ENCODE measurements around the gene ASS1.

ASS1 gene

DNA sequence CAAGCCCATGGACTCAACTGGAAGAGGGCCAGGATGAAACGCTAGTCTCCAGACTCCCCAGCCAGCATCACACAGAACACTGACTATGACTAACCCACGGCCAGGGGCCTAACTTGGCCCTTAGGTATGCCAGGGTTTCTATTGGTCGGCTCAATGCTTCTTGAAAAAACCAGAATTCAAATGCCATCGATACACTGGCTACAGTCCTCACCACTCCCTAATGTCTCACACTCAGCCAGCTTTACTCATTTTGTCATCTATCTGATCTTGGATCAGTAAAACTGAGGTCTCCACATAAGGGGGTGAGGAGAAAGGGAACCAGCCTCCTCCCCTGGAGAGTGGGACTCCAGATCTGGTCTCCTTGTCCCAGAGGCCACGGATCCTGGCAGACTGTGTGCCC lies 75.2 kb downstream of the ASS1 start:
- no peak for TF ChIP-seq Cebpa-rat (IDR thresholded peaks at IDR 0.05)
- Histone ChIP-seq H3K27me3 (no peaks in the 10 kb centered on the region), H3K4me1 (peaks cover 27% of the 10 kb centered on the region), H3K9ac (no peak overlapping the region), H4K20me1 (no peaks in the 10 kb centered on the region), H3K27ac (no peak overlapping the region), H3K9me3 (no peaks in the 10 kb centered on the region), H3K36me3 (no peaks in the 10 kb centered on the region), H3K4me2 (no peak overlapping the region), H3K4me3 (no peak overlapping the region)

DNA sequence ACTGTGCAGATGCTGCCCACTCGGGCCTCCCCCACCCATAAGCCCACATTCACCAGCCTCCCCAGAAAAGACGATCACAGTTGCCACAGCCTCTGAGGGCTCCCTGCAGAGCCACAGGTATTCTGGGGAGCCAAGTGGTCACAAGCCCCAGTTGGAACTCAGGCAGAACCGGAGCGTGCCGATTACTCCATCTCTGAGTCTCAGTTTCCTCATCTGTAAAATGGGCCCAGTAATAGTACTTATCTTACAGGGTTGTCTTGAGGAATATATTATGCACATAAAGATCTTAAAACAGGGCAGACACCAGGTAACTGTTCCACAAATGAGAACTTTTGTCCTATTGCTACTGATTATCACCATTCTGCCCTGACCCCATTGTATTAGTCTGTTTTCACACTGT lies 77.0 kb downstream of the ASS1 start:
- no peak overlapping the region for H3K4me2 ChIP-seq
- TF ChIP-seq Cebpa-rat (IDR thresholded peaks at IDR 0.05), result no peak

DNA sequence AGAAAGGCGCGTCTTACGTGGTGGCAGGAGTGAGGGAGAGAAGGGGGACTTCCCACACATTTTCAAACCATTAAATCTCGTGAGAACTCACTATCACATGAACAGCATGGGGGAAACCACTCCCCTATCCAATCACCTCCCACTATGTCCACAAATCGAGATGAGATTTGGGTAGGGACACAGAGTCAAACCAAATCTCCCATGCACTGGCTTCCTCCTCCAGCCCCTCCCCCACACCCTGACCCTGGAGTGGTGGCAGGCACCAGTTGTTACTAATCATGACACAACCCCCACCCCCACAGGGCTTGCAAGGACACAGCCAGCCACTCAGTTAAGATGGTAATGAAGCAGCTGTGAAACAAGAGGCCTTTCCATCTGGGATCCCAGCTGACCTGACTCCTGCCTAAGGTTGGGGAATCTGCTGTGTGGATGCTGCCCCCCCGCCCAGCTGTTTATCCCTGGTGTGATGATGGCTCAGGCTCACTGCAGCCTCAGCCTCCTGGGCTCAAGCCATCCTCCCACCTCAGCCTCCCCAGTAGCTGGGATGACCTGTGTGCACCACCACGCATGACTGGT lies 77.6 kb downstream of the ASS1 start:
- H3K27me3 ChIP-seq, result no peaks in the 10 kb centered on the region
- no peak for TF ChIP-seq Cebpa-rat (IDR thresholded peaks at IDR 0.05)
- H3K4me3 ChIP-seq, result no peak overlapping the region
- no peak overlapping the region for H3K9ac ChIP-seq
- no peaks in the 10 kb centered on the region for H3K9me3 ChIP-seq
- no peak overlapping the region for H3K4me2 ChIP-seq
- peaks cover 27% of the 10 kb centered on the region for H3K4me1 ChIP-seq
- H4K20me1 ChIP-seq, result no peaks in the 10 kb centered on the region
- H3K36me3 ChIP-seq, result no peaks in the 10 kb centered on the region
- H3K27ac ChIP-seq, result no peak overlapping the region

More for the DNA sequence above, 77.0 kb downstream of the ASS1 start:
- no peak overlapping the region for H3K27ac ChIP-seq
- no peaks in the 10 kb centered on the region for H3K36me3 ChIP-seq
- H3K4me3 ChIP-seq, result no peak overlapping the region
- H3K9ac ChIP-seq, result no peak overlapping the region
- H3K27me3 ChIP-seq, result no peaks in the 10 kb centered on the region
- H4K20me1 ChIP-seq, result no peaks in the 10 kb centered on the region
- H3K9me3 ChIP-seq, result no peaks in the 10 kb centered on the region
- peaks cover 27% of the 10 kb centered on the region for H3K4me1 ChIP-seq

DNA sequence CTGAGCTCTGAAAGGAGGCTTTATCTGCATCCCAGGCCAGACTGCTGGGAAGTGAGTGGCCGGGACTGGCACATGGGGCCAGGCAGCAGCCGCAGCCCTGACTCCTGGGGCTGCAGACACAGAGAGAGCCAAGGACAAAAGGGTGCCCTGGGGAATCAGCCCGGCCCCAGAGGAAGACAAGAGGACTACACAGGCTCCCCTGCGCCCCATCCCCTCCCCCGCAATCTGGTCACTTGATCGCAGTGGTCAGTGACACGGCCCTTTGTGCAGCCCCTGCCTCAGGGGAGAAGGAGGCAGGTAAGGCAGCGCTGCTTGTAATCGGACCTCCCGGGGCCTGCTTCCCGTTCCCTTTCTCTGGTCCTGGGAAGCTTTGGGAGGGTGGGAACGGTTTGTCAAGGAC lies 79.2 kb downstream of the ASS1 start:
- no peak overlapping the region for H3K4me2 ChIP-seq
- H3K4me1 ChIP-seq, result peaks cover 19% of the 10 kb centered on the region
- no peak overlapping the region for H3K4me3 ChIP-seq
- no peak overlapping the region for H3K27ac ChIP-seq
- H3K9ac ChIP-seq, result no peak overlapping the region
- H3K36me3 ChIP-seq, result no peaks in the 10 kb centered on the region
- H3K9me3 ChIP-seq, result no peaks in the 10 kb centered on the region
- H4K20me1 ChIP-seq, result no peaks in the 10 kb centered on the region
- no peaks in the 10 kb centered on the region for H3K27me3 ChIP-seq
- TF ChIP-seq Cebpa-rat (IDR thresholded peaks at IDR 0.05), result no peak

DNA sequence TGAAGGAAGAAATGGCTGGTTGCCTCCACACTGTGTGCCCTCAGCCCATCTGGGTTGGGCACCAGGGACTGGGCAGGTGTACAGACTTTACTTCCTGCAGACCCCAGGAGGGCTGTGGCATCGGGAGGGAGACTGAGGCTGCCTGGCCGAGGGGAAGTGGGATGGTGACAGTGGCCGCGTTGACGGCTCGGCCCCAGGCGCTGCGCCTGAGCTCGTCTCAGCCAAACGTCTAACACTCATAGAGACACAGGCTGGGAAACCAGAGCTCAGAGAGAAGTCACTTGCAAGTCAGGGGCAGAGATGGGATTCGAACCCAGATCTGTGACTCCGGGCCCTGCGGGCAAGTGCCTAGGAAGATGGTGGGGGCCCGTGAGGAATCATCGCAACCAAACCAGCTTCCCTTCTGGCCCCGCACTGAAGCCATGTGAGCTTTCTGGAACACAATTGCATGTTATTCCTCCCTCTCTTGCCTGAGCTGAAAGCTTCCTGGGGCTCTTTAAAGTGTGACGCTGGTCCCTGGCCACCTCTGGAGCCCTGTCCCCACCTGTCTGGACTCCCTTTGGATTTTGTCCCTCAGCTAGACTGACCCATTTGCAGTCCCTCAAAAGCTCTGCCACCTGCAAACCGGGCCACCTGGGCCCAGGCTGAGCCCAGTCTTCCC lies 81.6 kb downstream of the ASS1 start:
- peaks cover 10% of the 10 kb centered on the region; the same call in 1 of the 2 replicates for H3K4me1 ChIP-seq
- H3K9ac ChIP-seq, result no peak overlapping the region
- H4K20me1 ChIP-seq, result no peaks in the 10 kb centered on the region
- H3K9me3 ChIP-seq, result no peaks in the 10 kb centered on the region
- H3K36me3 ChIP-seq, result no peaks in the 10 kb centered on the region
- TF ChIP-seq Cebpa-rat (IDR thresholded peaks at IDR 0.05), result no peak
- H3K27me3 ChIP-seq, result no peaks in the 10 kb centered on the region
- H3K4me2 ChIP-seq, result no peak overlapping the region
- no peak overlapping the region for H3K4me3 ChIP-seq
- no peak overlapping the region for H3K27ac ChIP-seq

DNA sequence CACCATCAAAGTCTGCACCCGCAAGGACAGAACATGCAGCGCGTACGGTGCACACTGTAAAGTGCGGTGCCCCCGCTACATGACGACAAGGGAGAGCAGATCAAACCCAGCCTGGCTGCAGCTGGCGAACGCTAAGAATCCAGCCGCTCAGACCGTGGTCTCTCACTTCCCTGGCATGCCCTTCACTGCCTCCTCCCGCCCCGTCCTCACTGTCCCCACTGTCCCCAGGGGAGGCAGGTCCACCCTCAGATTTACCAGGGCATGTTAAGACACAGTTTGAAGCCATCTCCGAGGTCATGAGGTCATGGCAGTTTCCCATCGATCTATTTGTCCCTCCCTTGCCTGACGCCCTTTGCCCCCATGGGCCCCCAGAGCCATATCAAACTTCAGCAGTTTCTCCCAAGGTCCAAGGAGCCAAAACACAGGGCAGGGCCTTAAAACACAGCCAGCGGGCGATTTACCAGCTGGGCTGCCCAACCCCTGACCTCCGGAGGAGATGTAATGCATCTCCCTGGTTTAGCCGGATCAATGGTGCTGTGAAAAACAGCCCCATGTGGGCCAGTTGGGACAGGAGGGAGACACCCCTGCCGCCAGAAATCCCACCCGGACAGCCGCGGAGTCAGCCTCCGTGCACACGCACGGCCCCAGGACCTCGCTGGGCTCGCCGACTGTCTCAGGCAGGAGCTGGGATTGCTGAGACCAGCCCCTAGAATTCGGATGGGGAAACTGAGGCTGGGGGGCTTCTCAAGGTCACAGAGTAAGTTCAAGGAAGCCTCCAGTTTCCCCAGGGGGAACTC lies 82.3 kb downstream of the ASS1 start:
- TF ChIP-seq Cebpa-rat (IDR thresholded peaks at IDR 0.05), result no peak
- H3K27me3 ChIP-seq, result no peaks in the 10 kb centered on the region
- no peak overlapping the region for H3K9ac ChIP-seq
- no peaks in the 10 kb centered on the region for H3K9me3 ChIP-seq
- H3K4me2 ChIP-seq, result no peak overlapping the region
- H3K36me3 ChIP-seq, result no peaks in the 10 kb centered on the region
- no peak overlapping the region for H3K4me3 ChIP-seq
- no peaks in the 10 kb centered on the region for H4K20me1 ChIP-seq
- H3K27ac ChIP-seq, result no peak overlapping the region
- peaks cover 8% of the 10 kb centered on the region; the same call in 1 of the 2 replicates for H3K4me1 ChIP-seq

DNA sequence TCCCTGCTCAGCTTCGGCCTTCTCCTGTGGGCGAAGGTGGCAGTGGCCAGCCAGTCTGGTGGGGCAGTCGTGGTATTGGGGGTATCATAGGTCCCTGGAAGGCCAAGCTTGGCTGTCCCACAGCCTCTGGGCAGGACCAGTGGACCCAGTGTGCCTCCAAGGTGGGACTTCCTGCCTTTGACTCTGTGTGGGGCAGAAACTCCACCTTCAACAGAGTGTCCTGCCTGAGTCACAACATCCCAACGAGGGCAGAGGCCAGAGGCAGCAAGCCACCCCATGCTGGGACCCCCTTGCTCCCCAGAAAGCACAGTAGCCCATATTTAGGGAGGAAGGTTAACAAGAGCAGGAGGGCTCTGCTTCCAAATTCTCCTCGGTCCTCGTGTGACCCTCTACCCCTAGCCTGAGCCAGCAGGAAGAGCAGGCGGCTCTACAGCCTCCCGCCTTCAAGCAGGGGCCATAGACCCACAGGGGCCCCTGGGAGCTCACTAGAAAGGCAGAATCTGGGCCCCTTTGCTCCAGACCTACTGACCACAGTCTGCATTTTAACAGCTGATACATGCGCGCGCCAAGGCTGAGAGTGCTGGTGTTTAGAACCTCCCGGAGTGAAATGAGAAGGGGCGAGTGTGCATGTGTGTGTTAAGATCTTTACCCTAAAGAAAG lies 83.0 kb downstream of the ASS1 start:
- Histone ChIP-seq H3K9me3 (no peaks in the 10 kb centered on the region), H3K4me2 (no peak overlapping the region), H3K4me3 (no peak overlapping the region), H3K9ac (no peak overlapping the region), H3K27ac (no peak overlapping the region), H3K36me3 (no peaks in the 10 kb centered on the region), H3K27me3 (no peaks in the 10 kb centered on the region), H3K4me1 (peaks cover under 1% of the 10 kb centered on the region; the same call in 1 of the 2 replicates), H4K20me1 (no peaks in the 10 kb centered on the region)
- no peak for TF ChIP-seq Cebpa-rat (IDR thresholded peaks at IDR 0.05)

DNA sequence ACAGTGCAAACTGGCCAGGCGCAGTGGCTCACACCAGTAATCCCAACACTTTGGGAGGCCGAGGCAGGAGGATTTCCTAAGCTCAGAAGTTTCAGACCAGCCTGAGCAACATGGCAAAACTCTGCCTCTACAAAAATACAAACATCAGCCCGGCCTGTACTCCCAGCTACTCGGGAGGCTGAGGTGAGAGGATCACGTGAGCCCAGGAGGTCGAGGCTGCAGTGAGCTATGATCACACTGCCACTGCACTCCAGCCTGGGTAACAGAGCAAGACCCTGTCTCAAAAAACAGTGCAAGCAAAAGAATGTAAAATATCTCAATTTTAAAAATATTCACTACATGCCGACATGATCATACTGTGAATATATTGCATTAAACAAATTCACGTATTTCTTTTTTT lies 83.9 kb downstream of the ASS1 start:
- Histone ChIP-seq H3K4me1 (no peaks in the 10 kb centered on the region), H3K27me3 (no peaks in the 10 kb centered on the region), H3K36me3 (no peaks in the 10 kb centered on the region), H3K27ac (no peak overlapping the region), H3K9ac (no peak overlapping the region), H3K9me3 (no peaks in the 10 kb centered on the region), H3K4me2 (no peak overlapping the region), H4K20me1 (no peaks in the 10 kb centered on the region), H3K4me3 (no peak overlapping the region)
- TF ChIP-seq Cebpa-rat (IDR thresholded peaks at IDR 0.05), result no peak

DNA sequence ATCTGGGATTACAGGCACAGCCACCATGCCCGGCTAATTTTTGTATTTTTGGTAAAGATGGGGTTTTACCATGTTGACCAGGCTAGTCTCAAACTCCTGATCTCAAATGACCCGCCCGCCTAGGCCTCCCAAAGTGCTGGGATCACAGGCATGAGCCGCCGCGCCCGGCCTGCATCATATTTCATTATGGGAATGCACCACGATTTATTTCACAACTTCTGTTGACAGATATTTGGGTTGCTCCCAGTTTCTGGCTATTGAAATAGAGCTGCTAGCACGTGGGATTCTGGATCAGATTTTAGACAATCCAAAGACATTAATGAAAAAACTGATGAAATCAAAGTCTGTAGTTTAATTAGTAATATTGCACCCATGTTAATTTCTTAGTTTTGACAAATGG lies 86.2 kb downstream of the ASS1 start:
- Histone ChIP-seq H4K20me1 (no peaks in the 10 kb centered on the region), H3K4me1 (no peaks in the 10 kb centered on the region), H3K4me2 (no peak overlapping the region), H3K36me3 (no peaks in the 10 kb centered on the region), H3K4me3 (no peak overlapping the region), H3K27ac (no peak overlapping the region), H3K9me3 (no peaks in the 10 kb centered on the region), H3K9ac (no peak overlapping the region), H3K27me3 (peaks cover 13% of the 10 kb centered on the region)
- TF ChIP-seq Cebpa-rat (IDR thresholded peaks at IDR 0.05), result no peak

DNA sequence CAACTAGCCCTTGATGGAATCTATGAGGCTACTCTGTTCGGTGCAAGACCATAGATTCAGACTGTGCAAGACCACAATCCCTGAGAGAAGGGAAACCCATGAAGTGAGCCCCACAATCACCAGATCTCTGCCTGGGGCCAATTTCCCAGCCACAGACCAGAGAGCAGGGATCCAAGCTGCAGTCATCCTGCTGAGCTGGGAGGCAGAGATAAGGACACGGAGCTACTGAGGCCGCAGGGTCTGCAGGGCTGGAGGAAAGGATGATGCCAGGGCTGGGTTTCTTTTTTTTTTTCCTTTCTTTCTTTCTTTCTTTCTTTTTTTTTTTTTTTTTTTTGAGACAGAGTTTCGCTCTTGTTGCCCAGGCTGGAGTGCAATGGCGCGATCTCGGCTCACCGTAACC lies 86.9 kb downstream of the ASS1 start:
- H3K4me3 ChIP-seq, result no peak overlapping the region
- no peaks in the 10 kb centered on the region for H3K36me3 ChIP-seq
- H3K4me2 ChIP-seq, result no peak overlapping the region
- H3K9me3 ChIP-seq, result no peaks in the 10 kb centered on the region
- no peak for TF ChIP-seq Cebpa-rat (IDR thresholded peaks at IDR 0.05)
- no peaks in the 10 kb centered on the region for H4K20me1 ChIP-seq
- H3K27me3 ChIP-seq, result peaks cover 20% of the 10 kb centered on the region
- no peak overlapping the region for H3K9ac ChIP-seq
- no peak overlapping the region for H3K27ac ChIP-seq
- no peaks in the 10 kb centered on the region for H3K4me1 ChIP-seq
